ENCODE measurements around the gene ASB6.

ASB6 gene

DNA sequence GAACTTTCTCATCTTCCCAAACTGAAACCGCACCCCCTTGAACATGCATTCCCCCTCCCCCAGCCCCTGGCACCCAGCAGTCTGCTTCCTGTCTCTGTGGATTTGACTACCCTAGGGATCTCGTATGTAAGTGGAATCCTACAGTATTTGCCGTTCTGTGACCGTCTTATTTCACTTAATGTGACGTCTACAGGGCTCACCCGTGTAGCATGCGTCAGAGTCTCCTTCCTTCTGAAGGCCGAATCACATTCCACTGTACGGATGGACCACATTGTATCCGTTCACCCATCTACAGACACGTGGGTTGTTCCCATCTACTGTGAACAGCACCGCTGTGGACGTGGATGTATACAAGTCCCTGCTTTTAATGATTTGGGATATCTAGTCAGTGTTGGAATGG is 28.0 kb upstream of the ASB6 start:
- peak overlapping the region; percentile 28 for H4K8ac ChIP-seq (ENCODE audit: low read length)
- H2BK12ac ChIP-seq (ENCODE audit: low read length in 2 of 2), result no peak overlapping the region
- no peak overlapping the region for H2BK15ac ChIP-seq (ENCODE audit: low read depth, poor library complexity, severe bottlenecking)
- no peak overlapping the region for H3K9ac ChIP-seq (ENCODE audit: low read length)
- no peak overlapping the region for H2BK5ac ChIP-seq (ENCODE audit: low read depth, low read length, poor library complexity, severe bottlenecking)
- H2BK120ac ChIP-seq (ENCODE audit: low read depth, low read length), result no peak overlapping the region
- WGBS, result 90% methylated on average over 13 of the region's 13 CpGs
- H3K23ac ChIP-seq (ENCODE audit: low read length in 2 of 2), result no peak overlapping the region
- no peak overlapping the region for H3K4ac ChIP-seq (ENCODE audit: low read depth in 1 of 2, low read length in 2 of 2)
- peaks cover 0 to 45% of the 10 kb centered on the region in 2 experiments for H3K27me3 ChIP-seq (ENCODE audit: control insufficient read depth in 1 of 2, insufficient read depth in 1 of 2, low read length in 2 of 2)
- H3K36me3 ChIP-seq (ENCODE audit: control insufficient read depth in 1 of 2, insufficient read depth in 2 of 2, low read depth in 1 of 2, low read length in 2 of 2), result peaks cover 0 to 4% of the 10 kb centered on the region in 2 experiments
- H3K14ac ChIP-seq (ENCODE audit: low read length in 2 of 2), result no peak overlapping the region
- H3K27ac ChIP-seq (ENCODE audit: low read length, poor library complexity, severe bottlenecking), result no peak overlapping the region
- no peak overlapping the region for H2AK5ac ChIP-seq (ENCODE audit: low read length, severe bottlenecking)
- no peak overlapping the region for H2AFZ ChIP-seq (ENCODE audit: low read depth, low read length)
- no peaks in the 10 kb centered on the region for H3K79me1 ChIP-seq (replicated peaks; ENCODE audit: low read length, poor library complexity, severe bottlenecking)
- H3K4me3 ChIP-seq (ENCODE audit: insufficient read depth in 1 of 2, low read depth in 1 of 2, low read length in 2 of 2), result no peak overlapping the region
- H3K4me2 ChIP-seq (ENCODE audit: low read length, poor library complexity, severe bottlenecking), result no peak overlapping the region
- no peak for DNase-seq
- H3K4me1 ChIP-seq (ENCODE audit: control insufficient read depth, insufficient read depth, low read depth, low read length), result peaks cover 17% of the 10 kb centered on the region
- no peaks in the 10 kb centered on the region for H3K9me3 ChIP-seq (ENCODE audit: control insufficient read depth, low read length)
- no peak overlapping the region for H4K91ac ChIP-seq (ENCODE audit: low read length)
- H3K18ac ChIP-seq (ENCODE audit: low read depth in 1 of 2, low read length in 2 of 2), result no peak overlapping the region

DNA sequence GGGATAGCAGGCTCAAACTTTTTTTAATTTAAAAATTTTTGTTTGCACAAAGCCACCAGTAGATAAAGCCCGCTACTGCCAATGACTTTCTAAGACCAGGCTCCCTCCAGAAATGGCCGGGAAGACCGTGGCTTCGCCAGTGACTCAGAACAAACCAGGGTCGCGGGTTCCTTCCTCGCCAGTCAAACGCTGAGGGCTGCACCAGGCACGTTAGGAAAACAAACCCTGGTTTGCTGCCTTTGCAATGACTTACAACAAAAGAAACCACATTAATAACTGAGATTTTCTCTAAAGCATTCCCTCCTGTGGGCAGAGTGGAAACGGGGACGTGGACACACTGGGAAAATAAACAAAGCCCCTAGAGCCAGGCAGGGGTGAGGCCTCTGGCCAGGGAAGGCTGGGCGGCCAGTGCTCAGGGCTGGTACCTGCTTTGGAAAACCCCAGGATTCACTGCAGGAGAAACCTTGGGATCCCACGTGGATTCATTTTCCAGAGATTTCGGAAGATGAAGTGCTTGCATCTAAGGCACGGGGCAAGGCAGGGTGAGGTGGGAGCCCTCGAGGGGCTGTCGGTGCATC is 27.3 kb upstream of the ASB6 start:
- WGBS, result 64% methylated on average over 17 of the region's 17 CpGs
- Histone ChIP-seq H2BK15ac (ENCODE audit: low read depth, poor library complexity, severe bottlenecking) (no peak overlapping the region), H2BK5ac (ENCODE audit: low read depth, low read length, poor library complexity, severe bottlenecking) (no peak overlapping the region), H3K4me3 (ENCODE audit: insufficient read depth in 1 of 2, low read depth in 1 of 2, low read length in 2 of 2) (no peak overlapping the region), H4K8ac (ENCODE audit: low read length) (peak overlapping the region; percentile 72), H3K9me3 (ENCODE audit: control insufficient read depth, low read length) (no peaks in the 10 kb centered on the region), H3K4me1 (ENCODE audit: control insufficient read depth, insufficient read depth, low read depth, low read length) (peaks cover 20% of the 10 kb centered on the region), H3K36me3 (ENCODE audit: control insufficient read depth in 1 of 2, insufficient read depth in 2 of 2, low read depth in 1 of 2, low read length in 2 of 2) (peaks cover 0 to 4% of the 10 kb centered on the region in 2 experiments), H3K27ac (ENCODE audit: low read length, poor library complexity, severe bottlenecking) (no peak overlapping the region), H2AFZ (ENCODE audit: low read depth, low read length) (no peak overlapping the region), H2AK5ac (ENCODE audit: low read length, severe bottlenecking) (no peak overlapping the region), H4K91ac (ENCODE audit: low read length) (no peak overlapping the region), H3K14ac (ENCODE audit: low read length in 2 of 2) (no peak overlapping the region), H3K18ac (ENCODE audit: low read depth in 1 of 2, low read length in 2 of 2) (no peak overlapping the region), H2BK120ac (ENCODE audit: low read depth, low read length) (no peak overlapping the region), H3K4ac (ENCODE audit: low read depth in 1 of 2, low read length in 2 of 2) (no peak overlapping the region), H3K9ac (ENCODE audit: low read length) (no peak overlapping the region), H3K4me2 (ENCODE audit: low read length, poor library complexity, severe bottlenecking) (no peak overlapping the region), H2BK12ac (ENCODE audit: low read length in 2 of 2) (no peak overlapping the region), H3K23ac (ENCODE audit: low read length in 2 of 2) (no peak overlapping the region), H3K27me3 (ENCODE audit: control insufficient read depth in 1 of 2, insufficient read depth in 1 of 2, low read length in 2 of 2) (peaks cover 0 to 45% of the 10 kb centered on the region in 2 experiments), H3K79me1 (replicated peaks; ENCODE audit: low read length, poor library complexity, severe bottlenecking) (no peaks in the 10 kb centered on the region)
- DNase-seq, result peak; percentile 79

DNA sequence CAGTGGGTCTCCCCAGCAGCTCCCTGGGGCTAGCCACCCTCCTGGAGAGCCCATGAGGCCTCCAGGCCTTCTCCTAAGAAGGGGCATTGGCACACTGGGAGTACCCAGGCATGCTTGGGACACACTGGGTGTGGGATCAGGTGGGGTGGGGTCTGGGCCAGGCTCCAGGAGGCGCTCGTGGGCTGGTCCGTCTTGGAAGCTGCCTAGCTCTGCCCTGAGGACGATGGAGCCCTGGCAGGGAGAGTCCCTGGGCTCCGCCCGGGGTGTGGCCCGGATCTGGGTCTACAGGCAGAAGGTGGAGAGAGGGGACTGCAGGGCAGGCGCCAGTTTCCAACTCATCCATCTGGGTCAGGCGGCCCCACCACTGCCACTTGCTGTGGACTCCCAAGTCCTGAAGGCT is 25.9 kb upstream of the ASB6 start:
- DNase-seq, result no peak
- peaks cover 18% of the 10 kb centered on the region for H3K4me1 ChIP-seq (ENCODE audit: control insufficient read depth, insufficient read depth, low read depth, low read length)
- WGBS, result 94% methylated on average over 9 of the region's 9 CpGs

DNA sequence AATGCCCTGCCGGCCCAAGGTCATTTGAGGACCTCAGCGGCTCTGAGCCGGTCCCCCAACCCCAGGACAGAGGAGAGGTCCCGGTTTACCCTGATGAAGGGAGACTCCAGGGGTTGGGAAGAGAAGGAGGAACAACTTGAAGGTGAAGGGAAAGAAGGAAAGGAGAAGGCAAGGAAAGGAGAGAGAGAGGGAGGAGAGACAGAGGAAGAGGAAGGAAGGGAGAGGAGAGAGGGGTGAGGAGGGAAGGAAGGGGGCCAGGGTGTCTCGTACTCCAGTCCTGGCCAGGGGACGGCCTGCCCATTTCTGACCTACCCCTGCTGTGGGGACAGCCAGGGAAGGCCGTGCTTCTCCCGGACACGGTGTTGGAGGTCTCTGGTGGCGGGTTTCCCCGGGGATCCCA is 25.4 kb upstream of the ASB6 start:
- H3K4me3 ChIP-seq (ENCODE audit: insufficient read depth in 1 of 2, low read depth in 1 of 2, low read length in 2 of 2), result peak overlapping the region in 1 of 2 experiments; percentile 80
- H3K18ac ChIP-seq (ENCODE audit: low read depth in 1 of 2, low read length in 2 of 2), result no peak overlapping the region
- 98% methylated on average over 11 of the region's 11 CpGs for WGBS
- H3K9me3 ChIP-seq (ENCODE audit: control insufficient read depth, low read length), result no peaks in the 10 kb centered on the region
- H2BK120ac ChIP-seq (ENCODE audit: low read depth, low read length), result no peak overlapping the region
- H3K4me2 ChIP-seq (ENCODE audit: low read length, poor library complexity, severe bottlenecking), result no peak overlapping the region
- no peak for DNase-seq
- H4K91ac ChIP-seq (ENCODE audit: low read length), result no peak overlapping the region
- no peak overlapping the region for H2AFZ ChIP-seq (ENCODE audit: low read depth, low read length)
- H3K4ac ChIP-seq (ENCODE audit: low read depth in 1 of 2, low read length in 2 of 2), result no peak overlapping the region
- no peak overlapping the region for H2BK15ac ChIP-seq (ENCODE audit: low read depth, poor library complexity, severe bottlenecking)
- H4K8ac ChIP-seq (ENCODE audit: low read length), result no peak overlapping the region
- peaks cover 0 to 46% of the 10 kb centered on the region in 2 experiments for H3K27me3 ChIP-seq (ENCODE audit: control insufficient read depth in 1 of 2, insufficient read depth in 1 of 2, low read length in 2 of 2)
- H2AK5ac ChIP-seq (ENCODE audit: low read length, severe bottlenecking), result no peak overlapping the region
- H2BK5ac ChIP-seq (ENCODE audit: low read depth, low read length, poor library complexity, severe bottlenecking), result no peak overlapping the region
- H3K4me1 ChIP-seq (ENCODE audit: control insufficient read depth, insufficient read depth, low read depth, low read length), result peaks cover 18% of the 10 kb centered on the region
- no peak overlapping the region for H3K23ac ChIP-seq (ENCODE audit: low read length in 2 of 2)
- no peaks in the 10 kb centered on the region for H3K79me1 ChIP-seq (replicated peaks; ENCODE audit: low read length, poor library complexity, severe bottlenecking)
- no peak overlapping the region for H3K14ac ChIP-seq (ENCODE audit: low read length in 2 of 2)
- peak overlapping the region in 1 of 2 experiments; percentile 59 for H2BK12ac ChIP-seq (ENCODE audit: low read length in 2 of 2)
- no peak overlapping the region for H3K27ac ChIP-seq (ENCODE audit: low read length, poor library complexity, severe bottlenecking)
- H3K36me3 ChIP-seq (ENCODE audit: control insufficient read depth in 1 of 2, insufficient read depth in 2 of 2, low read depth in 1 of 2, low read length in 2 of 2), result peaks cover 0 to 4% of the 10 kb centered on the region in 2 experiments
- peak overlapping the region; percentile 80 for H3K9ac ChIP-seq (ENCODE audit: low read length)

More for the DNA sequence above, 25.9 kb upstream of the ASB6 start:
- peaks cover 0 to 4% of the 10 kb centered on the region in 2 experiments for H3K36me3 ChIP-seq (ENCODE audit: control insufficient read depth in 1 of 2, insufficient read depth in 2 of 2, low read depth in 1 of 2, low read length in 2 of 2)
- no peak overlapping the region for H2AFZ ChIP-seq (ENCODE audit: low read depth, low read length)
- H3K9ac ChIP-seq (ENCODE audit: low read length), result peak overlapping the region; percentile 80
- H3K79me1 ChIP-seq (replicated peaks; ENCODE audit: low read length, poor library complexity, severe bottlenecking), result no peaks in the 10 kb centered on the region
- no peak overlapping the region for H3K4me2 ChIP-seq (ENCODE audit: low read length, poor library complexity, severe bottlenecking)
- no peak overlapping the region for H2AK5ac ChIP-seq (ENCODE audit: low read length, severe bottlenecking)
- H2BK120ac ChIP-seq (ENCODE audit: low read depth, low read length), result no peak overlapping the region
- no peaks in the 10 kb centered on the region for H3K9me3 ChIP-seq (ENCODE audit: control insufficient read depth, low read length)
- H3K27me3 ChIP-seq (ENCODE audit: control insufficient read depth in 1 of 2, insufficient read depth in 1 of 2, low read length in 2 of 2), result peaks cover 0 to 47% of the 10 kb centered on the region in 2 experiments
- H2BK12ac ChIP-seq (ENCODE audit: low read length in 2 of 2), result no peak overlapping the region
- H4K8ac ChIP-seq (ENCODE audit: low read length), result no peak overlapping the region
- no peak overlapping the region for H2BK5ac ChIP-seq (ENCODE audit: low read depth, low read length, poor library complexity, severe bottlenecking)
- H2BK15ac ChIP-seq (ENCODE audit: low read depth, poor library complexity, severe bottlenecking), result peak overlapping the region; percentile 2
- H3K14ac ChIP-seq (ENCODE audit: low read length in 2 of 2), result peak overlapping the region in 1 of 2 experiments; percentile 35
- H3K18ac ChIP-seq (ENCODE audit: low read depth in 1 of 2, low read length in 2 of 2), result no peak overlapping the region
- H4K91ac ChIP-seq (ENCODE audit: low read length), result peak overlapping the region; percentile 21
- H3K23ac ChIP-seq (ENCODE audit: low read length in 2 of 2), result no peak overlapping the region
- no peak overlapping the region for H3K27ac ChIP-seq (ENCODE audit: low read length, poor library complexity, severe bottlenecking)
- H3K4ac ChIP-seq (ENCODE audit: low read depth in 1 of 2, low read length in 2 of 2), result no peak overlapping the region
- H3K4me3 ChIP-seq (ENCODE audit: insufficient read depth in 1 of 2, low read depth in 1 of 2, low read length in 2 of 2), result peak overlapping the region in 1 of 2 experiments; percentile 80

Measured in mesenchymal stem cell (in vitro differentiated cells and primary cell).